ENCODE data around the gene CIB4. TPM values are rescaled to one million over a fixed set of nuclear protein-coding genes. Genes with fewer than 3 reads are reported as not detected.

CIB4 gene
- total and polyA plus RNA-seq, 2 of the 13 experiments (the other 11 are each of a cell fraction or from before 2014, with no cell fraction given), result not detected

DNA sequence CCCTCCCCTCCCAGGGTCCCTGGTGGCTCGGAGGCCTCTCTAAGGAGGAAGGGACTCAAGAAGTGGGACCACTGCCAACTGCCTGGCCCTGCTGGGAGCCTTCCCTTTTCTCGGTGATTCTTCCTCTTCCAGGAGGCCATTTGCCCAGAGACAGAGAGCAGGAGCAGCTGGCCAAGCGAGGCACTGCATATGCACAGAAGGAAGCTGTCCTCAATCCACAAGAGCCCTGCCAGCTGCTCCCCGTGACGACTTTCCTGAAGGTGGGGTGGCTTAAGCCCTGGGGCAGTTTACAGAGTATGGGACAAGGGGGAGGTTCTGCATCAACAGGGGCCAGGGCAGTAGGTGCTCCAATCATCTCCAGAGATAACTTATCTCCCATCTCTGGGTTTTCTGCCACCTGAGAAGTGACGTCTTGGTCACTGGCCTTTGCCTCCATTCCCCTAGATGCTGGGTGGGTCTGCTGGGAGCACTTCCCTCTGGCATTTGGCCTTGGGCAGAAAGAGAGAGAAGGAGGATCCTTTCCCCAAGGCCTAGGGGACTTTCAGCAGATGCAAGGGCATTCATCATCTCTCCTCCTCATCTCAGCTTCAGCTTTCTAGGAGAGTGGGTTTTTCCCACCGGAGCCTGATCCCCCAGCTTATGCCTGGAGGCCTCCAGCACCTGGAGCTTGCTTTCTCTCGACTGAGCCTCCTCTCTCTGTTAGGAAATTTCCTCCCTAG lies 28.5 kb downstream of the CIB4 start:
- no peak overlapping the region for H3K4me2 ChIP-seq (ENCODE audit: low read depth, low read length)
- no peaks in the 10 kb centered on the region for H3K79me2 ChIP-seq (ENCODE audit: insufficient read depth, low read length)
- no peak overlapping the region for H3K27ac ChIP-seq (ENCODE audit: extremely low read length, insufficient read depth, low read length)
- 14% methylated on average over 8 of the region's 8 CpGs for WGBS (ENCODE audit: low lambda C conversion rate)
- no peak overlapping the region for H3K9ac ChIP-seq (ENCODE audit: insufficient read depth, low read depth, low read length)
- DNase-seq (ENCODE audit: low spot score) (no peak), FAIRE-seq (no peak), ATAC-seq (no peak)
- intact Hi-C loops (cut with micrococcal nuclease; ENCODE audit: unreplicated experiment), result no loop called here
- BruUV-seq (replicated peaks), result no TSS peak
- H3K4me1 ChIP-seq (ENCODE audit: insufficient read depth, low read length), result peaks cover 34% of the 10 kb centered on the region
- POLR2A ChIA-PET, result no interaction called here
- no peaks in the 10 kb centered on the region for H3K9me3 ChIP-seq (ENCODE audit: low read length)
- H3K27me3 ChIP-seq (ENCODE audit: control insufficient read depth in 1 of 2, insufficient read depth in 2 of 2, low read length in 2 of 2), result peaks cover 2 to 67% of the 10 kb centered on the region in 2 experiments
- TF ChIP-seq, protein P1, sequence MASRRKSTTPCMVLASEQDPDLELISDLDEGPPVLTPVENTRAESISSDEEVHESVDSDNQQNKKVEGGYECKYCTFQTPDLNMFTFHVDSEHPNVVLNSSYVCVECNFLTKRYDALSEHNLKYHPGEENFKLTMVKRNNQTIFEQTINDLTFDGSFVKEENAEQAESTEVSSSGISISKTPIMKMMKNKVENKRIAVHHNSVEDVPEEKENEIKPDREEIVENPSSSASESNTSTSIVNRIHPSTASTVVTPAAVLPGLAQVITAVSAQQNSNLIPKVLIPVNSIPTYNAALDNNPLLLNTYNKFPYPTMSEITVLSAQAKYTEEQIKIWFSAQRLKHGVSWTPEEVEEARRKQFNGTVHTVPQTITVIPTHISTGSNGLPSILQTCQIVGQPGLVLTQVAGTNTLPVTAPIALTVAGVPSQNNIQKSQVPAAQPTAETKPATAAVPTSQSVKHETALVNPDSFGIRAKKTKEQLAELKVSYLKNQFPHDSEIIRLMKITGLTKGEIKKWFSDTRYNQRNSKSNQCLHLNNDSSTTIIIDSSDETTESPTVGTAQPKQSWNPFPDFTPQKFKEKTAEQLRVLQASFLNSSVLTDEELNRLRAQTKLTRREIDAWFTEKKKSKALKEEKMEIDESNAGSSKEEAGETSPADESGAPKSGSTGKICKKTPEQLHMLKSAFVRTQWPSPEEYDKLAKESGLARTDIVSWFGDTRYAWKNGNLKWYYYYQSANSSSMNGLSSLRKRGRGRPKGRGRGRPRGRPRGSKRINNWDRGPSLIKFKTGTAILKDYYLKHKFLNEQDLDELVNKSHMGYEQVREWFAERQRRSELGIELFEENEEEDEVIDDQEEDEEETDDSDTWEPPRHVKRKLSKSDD (CRISPR knock-in tag; IDR thresholded peaks at IDR 0.05; ENCODE audit: low read depth), result no peak
- TF ChIP-seq ATRX (CRISPR knock-in tag; IDR thresholded peaks at IDR 0.05; ENCODE audit: borderline replicate concordance) (no peak), NFATC3 (CRISPR knock-in tag; IDR thresholded peaks at IDR 0.05) (no peak), ISX (CRISPR knock-in tag; conservative IDR thresholded peaks at IDR 0.05) (no peak), RXRA (CRISPR knock-in tag; IDR thresholded peaks at IDR 0.05) (no peak), RFX3 (CRISPR knock-in tag; IDR thresholded peaks at IDR 0.05) (no peak), SKI (IDR thresholded peaks at IDR 0.05; ENCODE audit: partially characterized antibody) (no peak), NFE2 (CRISPR knock-in tag; IDR thresholded peaks at IDR 0.05) (no peak), ZNF816 (CRISPR knock-in tag; IDR thresholded peaks at IDR 0.05; ENCODE audit: borderline replicate concordance) (no peak), ZNF451 (CRISPR knock-in tag; IDR thresholded peaks at IDR 0.05) (no peak)
- TF ChIP-seq, protein P2, sequence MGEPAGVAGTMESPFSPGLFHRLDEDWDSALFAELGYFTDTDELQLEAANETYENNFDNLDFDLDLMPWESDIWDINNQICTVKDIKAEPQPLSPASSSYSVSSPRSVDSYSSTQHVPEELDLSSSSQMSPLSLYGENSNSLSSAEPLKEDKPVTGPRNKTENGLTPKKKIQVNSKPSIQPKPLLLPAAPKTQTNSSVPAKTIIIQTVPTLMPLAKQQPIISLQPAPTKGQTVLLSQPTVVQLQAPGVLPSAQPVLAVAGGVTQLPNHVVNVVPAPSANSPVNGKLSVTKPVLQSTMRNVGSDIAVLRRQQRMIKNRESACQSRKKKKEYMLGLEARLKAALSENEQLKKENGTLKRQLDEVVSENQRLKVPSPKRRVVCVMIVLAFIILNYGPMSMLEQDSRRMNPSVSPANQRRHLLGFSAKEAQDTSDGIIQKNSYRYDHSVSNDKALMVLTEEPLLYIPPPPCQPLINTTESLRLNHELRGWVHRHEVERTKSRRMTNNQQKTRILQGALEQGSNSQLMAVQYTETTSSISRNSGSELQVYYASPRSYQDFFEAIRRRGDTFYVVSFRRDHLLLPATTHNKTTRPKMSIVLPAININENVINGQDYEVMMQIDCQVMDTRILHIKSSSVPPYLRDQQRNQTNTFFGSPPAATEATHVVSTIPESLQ (CRISPR knock-in tag; conservative IDR thresholded peaks at IDR 0.05), result no peak
- H2AFZ ChIP-seq (ENCODE audit: low read length), result no peak overlapping the region
- in situ Hi-C loops (cut with HindIII; ENCODE audit: extremely low pct_ligation_motif_present, low pct_unique_long_range_greater_than_20kb), result loop anchor here (5.0 kb wide), 1 partner anchor 130 kb away; no protein-coding TSS in a partner anchor
- CTCF ChIA-PET (ENCODE audit: low intra/inter-chr PET ratio, low total read pairs), result no interaction called here
- H3K36me3 ChIP-seq (replicated peaks in 1 of 2; ENCODE audit: control insufficient read depth in 1 of 2, insufficient read depth in 2 of 2, low read length in 2 of 2), result no peaks in the 10 kb centered on the region
- H4K20me1 ChIP-seq (ENCODE audit: insufficient read depth, low read length), result no peaks in the 10 kb centered on the region
- no peak overlapping the region for H3K4me3 ChIP-seq (replicated peaks in 1 of 3; ENCODE audit: insufficient read depth in 1 of 3, low read depth in 2 of 3, low read length in 3 of 3)

All from HepG2 (cell line).